ENCODE measurements around the gene CRACDL.

Gene CRACDL

DNA sequence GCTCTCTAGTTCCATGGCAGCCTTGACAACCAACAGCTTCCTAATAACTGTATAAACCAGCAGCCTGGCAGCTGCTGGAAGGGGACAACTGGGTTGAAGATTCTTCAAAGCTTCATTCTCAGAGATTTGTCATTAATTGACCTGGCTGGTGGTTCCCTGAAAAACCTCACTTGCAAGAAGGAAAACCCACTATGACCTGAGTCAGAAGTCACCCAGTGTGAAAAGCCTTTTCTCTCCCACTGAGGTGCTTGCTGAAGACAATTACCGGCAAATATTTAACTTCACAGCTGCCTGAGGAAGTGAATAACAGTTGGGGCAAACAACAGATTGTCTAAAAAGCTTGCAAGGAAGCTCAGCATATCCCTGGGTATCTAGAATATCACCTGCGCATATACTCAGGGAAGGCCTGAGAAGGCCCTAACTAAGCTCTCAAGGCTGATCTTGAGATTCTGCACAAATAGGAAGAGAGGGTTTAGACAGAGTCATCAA is 49.9 kb downstream of the CRACDL start:
- DNase-seq (ENCODE audit: extremely low read depth, low read depth) = no peak
- TF ChIP-seq, protein P1, sequence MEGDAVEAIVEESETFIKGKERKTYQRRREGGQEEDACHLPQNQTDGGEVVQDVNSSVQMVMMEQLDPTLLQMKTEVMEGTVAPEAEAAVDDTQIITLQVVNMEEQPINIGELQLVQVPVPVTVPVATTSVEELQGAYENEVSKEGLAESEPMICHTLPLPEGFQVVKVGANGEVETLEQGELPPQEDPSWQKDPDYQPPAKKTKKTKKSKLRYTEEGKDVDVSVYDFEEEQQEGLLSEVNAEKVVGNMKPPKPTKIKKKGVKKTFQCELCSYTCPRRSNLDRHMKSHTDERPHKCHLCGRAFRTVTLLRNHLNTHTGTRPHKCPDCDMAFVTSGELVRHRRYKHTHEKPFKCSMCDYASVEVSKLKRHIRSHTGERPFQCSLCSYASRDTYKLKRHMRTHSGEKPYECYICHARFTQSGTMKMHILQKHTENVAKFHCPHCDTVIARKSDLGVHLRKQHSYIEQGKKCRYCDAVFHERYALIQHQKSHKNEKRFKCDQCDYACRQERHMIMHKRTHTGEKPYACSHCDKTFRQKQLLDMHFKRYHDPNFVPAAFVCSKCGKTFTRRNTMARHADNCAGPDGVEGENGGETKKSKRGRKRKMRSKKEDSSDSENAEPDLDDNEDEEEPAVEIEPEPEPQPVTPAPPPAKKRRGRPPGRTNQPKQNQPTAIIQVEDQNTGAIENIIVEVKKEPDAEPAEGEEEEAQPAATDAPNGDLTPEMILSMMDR (IDR thresholded peaks at IDR 0.05; ENCODE audit: low read depth, low read length, missing control alignments) = no peak
- no peak overlapping the region for H3K4me3 ChIP-seq (replicated peaks; ENCODE audit: low read depth, low read length)

DNA sequence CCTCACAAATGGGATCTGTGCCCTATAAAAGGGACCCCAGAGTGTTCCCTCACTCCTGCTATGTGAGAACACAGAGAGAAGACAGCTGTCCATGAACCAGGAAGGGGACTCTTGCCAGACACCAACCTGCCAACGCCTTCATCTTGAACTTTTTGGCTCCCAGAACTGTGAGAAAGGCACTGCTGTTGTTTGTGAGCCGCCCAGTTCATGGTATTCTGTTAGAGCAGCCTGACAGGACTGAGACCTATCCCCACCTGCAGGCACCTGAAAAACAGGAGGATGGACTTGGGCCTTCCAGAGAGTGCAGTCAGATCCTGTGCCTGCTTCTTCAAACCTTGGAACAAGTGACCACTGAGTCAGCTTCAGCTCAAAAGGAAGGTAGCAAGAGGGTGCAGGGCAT is 51.4 kb downstream of the CRACDL start:
- TF ChIP-seq, protein P1 (IDR thresholded peaks at IDR 0.05; ENCODE audit: low read depth, low read length, missing control alignments) = no peak

DNA sequence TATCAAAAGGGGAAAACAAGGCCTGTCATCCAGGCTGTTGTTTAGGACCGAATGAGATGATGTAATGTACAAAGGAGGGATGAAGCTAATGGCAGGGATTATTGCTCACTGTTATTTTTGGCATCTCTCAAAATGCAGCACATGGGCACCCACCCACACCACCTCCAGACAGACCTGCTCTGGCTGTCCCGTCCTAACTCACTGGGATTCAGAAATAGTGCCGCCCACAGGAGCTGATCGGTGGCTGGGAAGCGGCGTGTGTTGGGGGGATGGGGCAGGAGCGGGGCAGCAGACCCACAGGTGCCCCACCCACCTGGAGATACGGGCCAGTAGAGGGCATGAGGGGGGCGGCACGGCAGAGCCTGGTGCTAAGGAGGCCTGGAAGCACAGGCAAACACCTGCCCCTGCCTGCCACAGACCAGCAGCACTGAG is 52.2 kb downstream of the CRACDL start:
- no peak for DNase-seq (ENCODE audit: extremely low read depth, low read depth)

More for the DNA sequence above, 51.4 kb downstream of the CRACDL start:
- H3K4me3 ChIP-seq (replicated peaks; ENCODE audit: low read depth, low read length) = no peak overlapping the region
- DNase-seq (ENCODE audit: extremely low read depth, low read depth) = no peak

DNA sequence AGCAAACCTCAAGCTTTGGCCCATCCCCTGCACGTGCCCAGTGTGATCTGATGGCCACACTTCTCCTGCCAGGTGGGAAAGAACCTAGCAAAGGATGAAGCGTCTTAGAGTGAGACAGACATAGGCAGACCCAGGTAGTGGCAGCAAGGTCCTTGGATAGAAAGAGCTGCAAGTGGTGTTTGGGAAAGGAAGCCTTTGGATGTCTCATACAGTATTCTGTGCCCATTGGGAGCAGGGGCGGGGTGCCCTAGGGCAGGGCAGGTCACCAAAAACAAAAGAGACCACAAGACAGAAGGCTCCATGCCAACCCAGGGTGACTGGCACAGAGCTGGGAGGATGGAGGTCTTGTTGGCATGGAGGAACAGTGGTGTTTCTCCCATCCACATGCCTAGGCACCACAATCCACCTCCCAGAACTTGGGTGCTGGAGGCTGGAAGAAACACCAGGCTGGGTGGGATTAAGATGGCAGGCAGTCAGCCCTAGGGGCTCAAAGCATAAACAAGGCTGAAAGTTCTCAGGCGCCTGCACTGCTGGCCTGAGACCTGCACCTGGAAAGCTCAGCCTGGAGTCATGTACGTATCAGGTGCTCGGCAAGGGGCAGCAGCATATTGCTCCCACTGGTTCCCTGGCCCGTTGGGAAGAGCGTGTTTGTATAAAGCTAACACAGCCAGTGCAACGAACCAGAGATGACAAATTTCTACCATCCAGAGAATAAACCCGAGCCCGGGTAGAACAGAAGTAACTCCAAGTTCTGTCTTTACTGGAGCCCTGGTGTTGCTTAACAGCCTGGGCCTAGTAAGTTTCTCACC is 52.9 kb downstream of the CRACDL start:
- H3K4me3 ChIP-seq (replicated peaks; ENCODE audit: low read depth, low read length) = no peak overlapping the region
- TF ChIP-seq, protein P1 (IDR thresholded peaks at IDR 0.05; ENCODE audit: low read depth, low read length, missing control alignments) = no peak
- DNase-seq (ENCODE audit: extremely low read depth, low read depth) = no peak

More for the DNA sequence above, 52.2 kb downstream of the CRACDL start:
- TF ChIP-seq, protein P1 (IDR thresholded peaks at IDR 0.05; ENCODE audit: low read depth, low read length, missing control alignments) = no peak
- H3K4me3 ChIP-seq (replicated peaks; ENCODE audit: low read depth, low read length) = no peak overlapping the region

DNA sequence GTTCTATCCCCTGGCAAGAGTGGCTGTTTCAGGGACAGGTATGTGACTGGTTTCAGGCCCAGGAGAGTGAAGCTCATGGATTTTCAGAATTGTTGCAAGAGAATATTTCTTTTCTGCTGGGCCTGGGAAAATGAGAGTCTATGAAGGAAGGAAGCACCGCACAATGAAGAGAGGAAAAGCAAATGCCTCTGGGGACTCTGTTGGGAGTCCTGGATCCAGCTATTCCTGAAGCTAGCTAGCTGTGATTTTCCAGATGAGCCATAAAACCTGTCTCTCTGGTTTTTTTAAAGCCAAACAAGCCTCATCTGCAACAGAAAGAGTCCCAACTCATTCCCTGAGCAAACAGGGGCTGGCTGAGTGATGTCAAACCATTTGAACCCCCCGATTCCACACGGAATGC is 53.7 kb downstream of the CRACDL start:
- TF ChIP-seq, protein P1 (IDR thresholded peaks at IDR 0.05; ENCODE audit: low read depth, low read length, missing control alignments) = no peak
- H3K4me3 ChIP-seq (replicated peaks; ENCODE audit: low read depth, low read length) = no peak overlapping the region
- no peak for DNase-seq (ENCODE audit: extremely low read depth, low read depth)

DNA sequence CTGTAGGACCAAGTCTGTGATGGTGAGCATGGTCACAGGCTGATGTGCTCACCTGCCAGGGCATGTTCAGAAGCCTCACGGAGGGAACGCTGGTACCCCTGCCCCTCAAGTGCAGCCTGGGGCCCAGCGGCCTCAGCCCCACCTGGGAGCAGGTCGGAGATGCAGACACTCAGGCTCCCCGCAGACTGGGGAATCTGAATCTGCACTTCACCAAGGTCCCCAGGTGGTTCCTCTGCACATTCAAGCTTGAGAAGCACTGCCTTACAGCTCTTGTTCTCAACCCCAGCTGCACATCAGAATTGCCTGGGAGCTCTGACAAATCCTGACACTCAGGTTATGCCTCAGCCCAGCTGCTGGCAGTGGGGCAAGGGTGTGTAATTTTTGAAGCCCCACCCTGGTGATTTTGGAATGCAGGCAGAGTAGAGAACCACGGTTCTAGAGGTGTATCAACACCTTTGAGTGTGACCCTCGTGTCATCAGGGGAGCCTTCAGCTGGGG is 54.8 kb downstream of the CRACDL start:
- TF ChIP-seq, protein P1 (IDR thresholded peaks at IDR 0.05; ENCODE audit: low read depth, low read length, missing control alignments) = no peak
- H3K4me3 ChIP-seq (replicated peaks; ENCODE audit: low read depth, low read length) = no peak overlapping the region
- no peak for DNase-seq (ENCODE audit: extremely low read depth, low read depth)
